K562 (cell line): ENCODE data around the gene YPEL5. TPM values are rescaled to one million over a fixed set of nuclear protein-coding genes. Genes with fewer than 3 reads are reported as not detected.

Experiments used
- ESRRB ChIP-seq: fragments of 250-450 bp; sonication (Bioruptor Pico); IDR thresholded peaks from 2 replicates; pipeline ENCODE4 v1.5.0; 2020; ENCODE audit warnings: mild to moderate bottlenecking, moderate library complexity, borderline replicate concordance
- FOXJ2 ChIP-seq: fragments of 200-800 bp; sonication (Bioruptor generic); IDR thresholded peaks from 2 replicates; pipeline ENCODE4 v1.6.1; 2016; ENCODE audit warnings: missing genetic modification characterization, missing compliant biosample characterization
- L3MBTL2 ChIP-seq: fragments of 450-650 bp; IDR thresholded peaks from 2 replicates; pipeline ENCODE4 v1.6.1; 2016; ENCODE audit warnings: mild to moderate bottlenecking, moderate library complexity
- PTRF ChIP-seq: fragments of 450-650 bp; IDR thresholded peaks from 2 replicates; pipeline ENCODE4 v1.6.1; 2016; ENCODE audit warnings: mild to moderate bottlenecking, missing genetic modification characterization, missing compliant biosample characterization
- THAP12 ChIP-seq: fragments of 250-450 bp; sonication (Bioruptor Pico); IDR thresholded peaks from 2 replicates; pipeline ENCODE4 v1.9.0; 2021; ENCODE audit warnings: mild to moderate bottlenecking, inconsistent platforms
- ZBTB17 ChIP-seq: fragments of 450-650 bp; formaldehyde crosslinking; IDR thresholded peaks from 2 replicates; pipeline ENCODE4 v1.4.0; 2020; ENCODE audit warnings: mild to moderate bottlenecking
- ZNF707 ChIP-seq: fragments of 250-450 bp; sonication (Bioruptor Pico); conservative IDR thresholded peaks from 2 replicates; pipeline ENCODE4 v1.8.0; 2022; ENCODE audit warnings: inconsistent platforms, mild to moderate bottlenecking, moderate library complexity
- polyA plus RNA-seq, 8 experiments: library from polyadenylated mRNA; depleted of rRNA in 4 of 8; stranded (reverse) in 5 of 8; unstranded in 3 of 8; fragments of >200 nt; fragmentation: Nextera tagmentation in 2 of 8; fragmentation: Illumina TruSeq in 1 of 8; extraction: Ambion mirVana in 2 of 8; extraction: Trizol in 1 of 8; gene quantifications; 2 replicates each; pipeline versions ENCODE4 v1.2.1 to v1.2.3, GENCODE V29; 2011 to 2014; ENCODE audit warnings: inconsistent platforms in 1 of 8, missing spikeins in 1 of 8
- total RNA-seq, 7 experiments: library from RNA; depleted of rRNA in 6 of 7; stranded (reverse); fragments of >200 nt in 6 of 7; fragmentation: Illumina TruSeq in 2 of 7; extraction: Trizol in 2 of 7; gene quantifications; 2 replicates each; pipeline versions ENCODE4 v1.2.1 to v1.2.3, GENCODE V29; 2011 to 2021; ENCODE audit warnings: low replicate concordance in 1 of 7
- TF ChIP-seq, protein P1 (sequence below): fragments of 450-650 bp; conservative IDR thresholded peaks from 2 replicates; pipeline ENCODE4 v1.6.1; 2016; ENCODE audit warnings: missing genetic modification characterization, low read depth, mild to moderate bottlenecking, missing compliant biosample characterization, moderate library complexity
- TF ChIP-seq, protein P2 (sequence below), 2 experiments: fragments of 450-650 bp; IDR thresholded peaks; 2 replicates each; pipeline ENCODE4 v1.6.1; 2016
- TF ChIP-seq, protein P3 (sequence below): fragments of 250-450 bp; sonication (Bioruptor Pico); IDR thresholded peaks from 2 replicates; pipeline ENCODE4 v1.8.0; 2022; ENCODE audit warnings: moderate library complexity, mild to moderate bottlenecking, inconsistent platforms

The YPEL5 gene
- total and polyA plus RNA-seq, 9 of the 15 experiments (the other 6 are each of a cell fraction or from before 2014, with no cell fraction given) = 5.4 to 34.4 (median 12.3) TPM

GRCh38 chr2:30106543-30106942 is 40.3 kb upstream of the YPEL5 start (continued):
- TF ChIP-seq ESRRB (CRISPR knock-in tag) = no peak
- TF ChIP-seq, protein P1, sequence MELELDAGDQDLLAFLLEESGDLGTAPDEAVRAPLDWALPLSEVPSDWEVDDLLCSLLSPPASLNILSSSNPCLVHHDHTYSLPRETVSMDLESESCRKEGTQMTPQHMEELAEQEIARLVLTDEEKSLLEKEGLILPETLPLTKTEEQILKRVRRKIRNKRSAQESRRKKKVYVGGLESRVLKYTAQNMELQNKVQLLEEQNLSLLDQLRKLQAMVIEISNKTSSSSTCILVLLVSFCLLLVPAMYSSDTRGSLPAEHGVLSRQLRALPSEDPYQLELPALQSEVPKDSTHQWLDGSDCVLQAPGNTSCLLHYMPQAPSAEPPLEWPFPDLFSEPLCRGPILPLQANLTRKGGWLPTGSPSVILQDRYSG (tag) = no peak
- TF ChIP-seq ZNF707 = no peak
- no peak for TF ChIP-seq ZBTB17 (CRISPR knock-in tag)
- TF ChIP-seq THAP12 = no peak
- TF ChIP-seq, protein P2, sequence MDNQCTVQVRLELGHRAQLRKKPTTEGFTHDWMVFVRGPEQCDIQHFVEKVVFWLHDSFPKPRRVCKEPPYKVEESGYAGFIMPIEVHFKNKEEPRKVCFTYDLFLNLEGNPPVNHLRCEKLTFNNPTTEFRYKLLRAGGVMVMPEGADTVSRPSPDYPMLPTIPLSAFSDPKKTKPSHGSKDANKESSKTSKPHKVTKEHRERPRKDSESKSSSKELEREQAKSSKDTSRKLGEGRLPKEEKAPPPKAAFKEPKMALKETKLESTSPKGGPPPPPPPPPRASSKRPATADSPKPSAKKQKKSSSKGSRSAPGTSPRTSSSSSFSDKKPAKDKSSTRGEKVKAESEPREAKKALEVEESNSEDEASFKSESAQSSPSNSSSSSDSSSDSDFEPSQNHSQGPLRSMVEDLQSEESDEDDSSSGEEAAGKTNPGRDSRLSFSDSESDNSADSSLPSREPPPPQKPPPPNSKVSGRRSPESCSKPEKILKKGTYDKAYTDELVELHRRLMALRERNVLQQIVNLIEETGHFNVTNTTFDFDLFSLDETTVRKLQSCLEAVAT (IDR thresholded peaks at IDR 0.05) = no peak
- TF ChIP-seq L3MBTL2 = no peak
- TF ChIP-seq PTRF (tag) = no peak
- no peak for TF ChIP-seq FOXJ2 (tag)
- TF ChIP-seq, protein P3, sequence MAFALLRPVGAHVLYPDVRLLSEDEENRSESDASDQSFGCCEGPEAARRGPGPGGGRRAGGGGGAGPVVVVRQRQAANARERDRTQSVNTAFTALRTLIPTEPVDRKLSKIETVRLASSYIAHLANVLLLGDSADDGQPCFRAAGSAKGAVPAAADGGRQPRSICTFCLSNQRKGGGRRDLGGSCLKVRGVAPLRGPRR (CRISPR knock-in tag) = no peak
